Tibial artery (tissue), 4 donors: ENCODE measurements around the gene IFT88.
A peak's percentile ranks its signal among the peaks of the same experiment; 100 is the strongest.

Source experiments
- DNase-seq, 2 donors: peaks; one replicate each; pipeline ENCODE4 v3.0.0-alpha.2; 2019
- H3K27ac ChIP-seq, 2 donors: fragments of 200-600 bp; sonication (generic) in 1 of 2; 1 replicate in 1 of 2; 2 replicates in 1 of 2; pipeline ENCODE4 v1.5.1; 2018 to 2019; ENCODE audit warnings: mild to moderate bottlenecking in 1 of 2
- H3K27me3 ChIP-seq, 2 donors: fragments of 200-600 bp; sonication (generic) in 1 of 2; one replicate each; pipeline versions ENCODE4 v1.5.1 to v1.6.0; 2016 to 2019
- H3K36me3 ChIP-seq, 3 donors: fragments of 200-600 bp; sonication (generic) in 2 of 3; one replicate each; pipeline ENCODE4 v1.5.1; 2016 to 2019; ENCODE audit warnings: mild to moderate bottlenecking in 2 of 3
- H3K4me1 ChIP-seq, 4 donors: fragments of 200-600 bp; sonication (generic) in 2 of 4; 1 replicate in 3 of 4; 2 replicates in 1 of 4; pipeline ENCODE4 v1.5.1; 2016 to 2019
- H3K4me3 ChIP-seq, 2 donors: fragments of 200-600 bp; sonication (generic) in 1 of 2; 1 replicate in 1 of 2; 2 replicates in 1 of 2; pipeline ENCODE4 v1.5.1; 2018 to 2019; ENCODE audit warnings: mild to moderate bottlenecking in 2 of 2
- H3K9me3 ChIP-seq, 3 donors: fragments of 200-600 bp; sonication (generic) in 1 of 3; one replicate each; pipeline ENCODE4 v1.5.1; 2016 to 2019
- intact Hi-C: fragments of 100-400 bp; cut with DNase I; formaldehyde crosslinking; loops from one replicate; pipeline ENCODE4 v1.15.0; 2023; ENCODE audit warnings: low total_unique reads
- TF ChIP-seq, protein P1 (sequence below), 2 experiments: fragments of 200-600 bp in 1 of 2; fragments of 450-650 bp in 1 of 2; IDR thresholded peaks; one replicate each; pipeline ENCODE4 v1.5.1; 2017 to 2019; ENCODE audit warnings: antibody characterized with exemption in 2 of 2, mild to moderate bottlenecking in 1 of 2, moderate library complexity in 1 of 2

The IFT88 gene

DNA sequence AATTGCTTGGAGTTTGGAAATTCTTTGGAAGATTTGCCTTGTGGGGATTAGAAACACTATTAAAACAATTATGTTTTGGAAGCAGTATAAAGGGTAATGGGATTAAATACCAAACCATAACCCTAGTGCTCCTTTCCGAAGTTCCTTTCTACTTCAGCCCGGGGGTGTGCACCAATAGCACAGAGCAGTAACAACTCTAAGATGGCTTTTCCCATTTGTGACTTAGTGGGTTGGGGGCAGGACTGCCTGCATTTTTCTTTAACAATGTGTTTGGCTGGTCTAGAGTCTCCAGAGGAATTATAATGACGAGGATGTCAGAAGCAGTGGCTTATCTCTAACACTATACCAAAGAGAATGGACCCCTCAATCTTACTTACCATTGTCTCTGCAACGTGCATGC lies 124.7 kb downstream of the IFT88 start:
- Histone ChIP-seq H3K36me3 (peaks cover 7 to 19% (median 16%) of the 10 kb centered on the region in 3 donors), H3K27me3 (no peaks in the 10 kb centered on the region), H3K4me1 (no peaks in the 10 kb centered on the region), H3K27ac (no peak overlapping the region), H3K4me3 (no peak overlapping the region), H3K9me3 (no peaks in the 10 kb centered on the region)
- no peak for DNase-seq
- intact Hi-C loops = no loop called here
- TF ChIP-seq, protein P1, sequence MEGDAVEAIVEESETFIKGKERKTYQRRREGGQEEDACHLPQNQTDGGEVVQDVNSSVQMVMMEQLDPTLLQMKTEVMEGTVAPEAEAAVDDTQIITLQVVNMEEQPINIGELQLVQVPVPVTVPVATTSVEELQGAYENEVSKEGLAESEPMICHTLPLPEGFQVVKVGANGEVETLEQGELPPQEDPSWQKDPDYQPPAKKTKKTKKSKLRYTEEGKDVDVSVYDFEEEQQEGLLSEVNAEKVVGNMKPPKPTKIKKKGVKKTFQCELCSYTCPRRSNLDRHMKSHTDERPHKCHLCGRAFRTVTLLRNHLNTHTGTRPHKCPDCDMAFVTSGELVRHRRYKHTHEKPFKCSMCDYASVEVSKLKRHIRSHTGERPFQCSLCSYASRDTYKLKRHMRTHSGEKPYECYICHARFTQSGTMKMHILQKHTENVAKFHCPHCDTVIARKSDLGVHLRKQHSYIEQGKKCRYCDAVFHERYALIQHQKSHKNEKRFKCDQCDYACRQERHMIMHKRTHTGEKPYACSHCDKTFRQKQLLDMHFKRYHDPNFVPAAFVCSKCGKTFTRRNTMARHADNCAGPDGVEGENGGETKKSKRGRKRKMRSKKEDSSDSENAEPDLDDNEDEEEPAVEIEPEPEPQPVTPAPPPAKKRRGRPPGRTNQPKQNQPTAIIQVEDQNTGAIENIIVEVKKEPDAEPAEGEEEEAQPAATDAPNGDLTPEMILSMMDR (IDR thresholded peaks at IDR 0.05) = no peak

DNA sequence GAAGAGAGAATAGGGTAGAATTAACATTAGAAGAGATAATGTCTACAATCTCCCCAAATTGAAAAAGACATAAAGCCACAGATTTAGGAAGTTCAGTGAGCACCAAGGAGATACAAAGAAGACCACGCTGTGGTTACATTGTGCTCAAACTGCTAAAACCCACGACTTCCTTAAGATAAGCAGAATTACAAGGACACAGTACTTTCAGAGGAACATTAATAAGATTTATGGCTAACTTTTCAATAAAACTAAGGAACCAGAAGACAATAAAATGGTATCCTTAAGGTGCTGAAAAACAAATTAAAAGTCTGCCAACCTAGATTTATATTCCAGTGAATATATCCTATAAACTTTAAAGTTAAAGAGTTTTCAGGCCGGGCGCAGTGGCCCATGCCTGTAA lies 129.1 kb downstream of the IFT88 start:
- no peaks in the 10 kb centered on the region for H3K9me3 ChIP-seq
- intact Hi-C loops = no loop called here
- DNase-seq = no peak
- no peak overlapping the region for H3K27ac ChIP-seq
- H3K4me3 ChIP-seq = no peak overlapping the region
- H3K4me1 ChIP-seq = no peaks in the 10 kb centered on the region
- no peaks in the 10 kb centered on the region for H3K27me3 ChIP-seq
- TF ChIP-seq, protein P1 (IDR thresholded peaks at IDR 0.05) = no peak
- H3K36me3 ChIP-seq = peaks cover 3 to 11% (median 11%) of the 10 kb centered on the region in 3 donors

DNA sequence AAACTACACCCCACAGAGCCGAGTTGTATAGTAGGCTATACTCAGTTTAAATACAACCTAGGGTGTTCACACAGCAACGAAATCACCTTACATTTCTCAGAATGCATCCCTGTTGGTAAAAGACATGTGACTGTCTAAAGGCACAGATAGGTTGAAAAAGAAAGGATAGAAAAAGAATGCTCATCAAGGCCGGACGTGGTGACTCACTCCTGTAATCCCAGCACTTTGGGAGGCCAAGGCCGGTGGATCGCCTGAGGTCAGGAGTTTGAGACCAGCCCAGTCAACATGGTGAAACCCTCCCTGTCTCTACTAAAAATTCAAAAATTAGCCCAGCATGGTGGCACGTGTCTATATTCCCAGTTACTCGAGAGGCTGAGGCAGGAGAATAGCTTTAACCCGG lies 132.8 kb downstream of the IFT88 start:
- Histone ChIP-seq H3K27ac (no peak overlapping the region), H3K4me3 (no peak overlapping the region), H3K27me3 (no peaks in the 10 kb centered on the region), H3K36me3 (no peaks in the 10 kb centered on the region), H3K4me1 (peaks cover 0 to 18% (median 7%) of the 10 kb centered on the region in 4 donors), H3K9me3 (no peaks in the 10 kb centered on the region)
- DNase-seq = no peak
- TF ChIP-seq, protein P1 (IDR thresholded peaks at IDR 0.05) = no peak
- intact Hi-C loops = loop anchor here (5.0 to 10.0 kb wide), 2 partner anchors 128 to 225 kb away; no protein-coding TSS in a partner anchor

DNA sequence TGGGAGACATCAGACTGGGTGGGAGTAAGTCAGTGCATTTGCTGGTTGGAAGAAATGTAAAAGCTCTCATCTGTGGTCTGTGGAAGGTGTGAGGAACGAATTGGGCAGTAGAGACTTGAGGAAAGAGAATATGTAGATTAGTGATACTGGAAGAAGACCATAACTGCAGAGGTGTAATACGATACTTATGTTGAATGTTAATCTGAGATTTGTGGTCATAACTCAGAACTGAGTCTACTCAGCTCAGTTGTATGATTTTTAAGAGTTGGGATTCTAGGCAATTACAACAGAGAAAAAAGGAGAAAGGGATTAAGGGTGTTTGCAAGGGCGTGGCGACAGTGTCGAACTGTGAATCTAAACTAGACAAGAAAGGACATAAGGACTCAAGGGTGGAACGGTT lies 133.3 kb downstream of the IFT88 start:
- H3K4me3 ChIP-seq = no peak overlapping the region
- intact Hi-C loops = loop anchor here (5.0 to 10.0 kb wide), 2 partner anchors 127 to 225 kb away; no protein-coding TSS in a partner anchor
- H3K4me1 ChIP-seq = peaks cover 0 to 21% (median 7%) of the 10 kb centered on the region in 4 donors
- H3K36me3 ChIP-seq = no peaks in the 10 kb centered on the region
- TF ChIP-seq, protein P1 (IDR thresholded peaks at IDR 0.05) = no peak
- no peaks in the 10 kb centered on the region for H3K9me3 ChIP-seq
- H3K27me3 ChIP-seq = no peaks in the 10 kb centered on the region
- no peak overlapping the region for H3K27ac ChIP-seq
- no peak for DNase-seq

DNA sequence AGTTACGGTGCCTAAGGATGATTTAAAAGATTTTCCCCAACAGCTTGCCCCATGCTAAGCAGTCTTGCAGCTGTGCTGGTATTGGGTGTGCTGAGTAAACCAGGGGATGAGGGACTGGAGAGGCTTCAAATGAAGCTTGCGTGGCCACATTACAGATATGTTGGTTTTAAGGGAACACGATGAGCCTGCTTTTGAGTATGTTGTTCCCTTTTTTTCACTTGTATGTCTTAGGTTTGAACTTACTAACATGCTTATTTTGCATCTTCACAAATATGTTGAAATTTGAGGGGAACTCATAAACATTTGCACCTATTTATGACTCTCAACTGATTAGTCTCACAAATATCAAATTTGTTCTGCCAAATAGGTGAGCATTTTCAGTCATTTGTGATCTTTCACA lies 134.5 kb downstream of the IFT88 start:
- no peak overlapping the region for H3K27ac ChIP-seq
- intact Hi-C loops = loop anchor here (5.0 to 10.0 kb wide), 2 partner anchors 126 to 223 kb away; no protein-coding TSS in a partner anchor
- DNase-seq = no peak
- no peaks in the 10 kb centered on the region for H3K27me3 ChIP-seq
- TF ChIP-seq, protein P1 (IDR thresholded peaks at IDR 0.05) = no peak
- no peaks in the 10 kb centered on the region for H3K9me3 ChIP-seq
- peaks cover 0 to 21% (median 7%) of the 10 kb centered on the region in 4 donors for H3K4me1 ChIP-seq
- no peak overlapping the region for H3K4me3 ChIP-seq
- H3K36me3 ChIP-seq = no peaks in the 10 kb centered on the region

DNA sequence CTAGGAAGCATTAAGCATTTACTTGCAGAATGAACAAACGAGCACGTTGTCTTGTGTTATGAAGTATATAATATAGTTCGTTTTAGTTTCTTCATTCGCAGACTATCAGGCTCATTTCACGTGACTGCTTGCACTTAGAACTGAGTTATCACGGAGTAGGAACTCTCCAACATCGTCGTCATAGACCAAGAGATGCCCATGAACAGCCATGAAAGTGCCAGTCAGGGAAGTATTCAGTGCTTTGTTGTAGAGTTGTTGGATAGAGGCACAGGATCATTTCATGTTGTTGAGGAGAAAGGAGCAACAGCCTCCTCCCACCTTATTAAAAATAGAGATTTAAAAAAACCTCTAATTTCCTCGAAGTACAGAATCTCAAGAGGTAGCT lies 135.6 kb downstream of the IFT88 start:
- Histone ChIP-seq H3K36me3 (no peaks in the 10 kb centered on the region), H3K9me3 (no peaks in the 10 kb centered on the region), H3K4me1 (peaks cover 0 to 21% (median 7%) of the 10 kb centered on the region in 4 donors), H3K4me3 (peak overlapping the region; percentile 65 to 85), H3K27me3 (no peaks in the 10 kb centered on the region), H3K27ac (peak overlapping the region in 1 of 2 donors; percentile 64)
- TF ChIP-seq, protein P1 (IDR thresholded peaks at IDR 0.05) = no peak
- no peak for DNase-seq
- intact Hi-C loops = loop anchor here (5.0 to 10.0 kb wide), 2 partner anchors 125 to 222 kb away; no protein-coding TSS in a partner anchor
